Measurements from ENCODE around the gene ZNF439.
"Not testable (repeated sequence)": the region's sequence is repeated elsewhere in the genome, so short reads cannot be mapped to it uniquely, and the experiment has no call there.

Gene ZNF439

DNA sequence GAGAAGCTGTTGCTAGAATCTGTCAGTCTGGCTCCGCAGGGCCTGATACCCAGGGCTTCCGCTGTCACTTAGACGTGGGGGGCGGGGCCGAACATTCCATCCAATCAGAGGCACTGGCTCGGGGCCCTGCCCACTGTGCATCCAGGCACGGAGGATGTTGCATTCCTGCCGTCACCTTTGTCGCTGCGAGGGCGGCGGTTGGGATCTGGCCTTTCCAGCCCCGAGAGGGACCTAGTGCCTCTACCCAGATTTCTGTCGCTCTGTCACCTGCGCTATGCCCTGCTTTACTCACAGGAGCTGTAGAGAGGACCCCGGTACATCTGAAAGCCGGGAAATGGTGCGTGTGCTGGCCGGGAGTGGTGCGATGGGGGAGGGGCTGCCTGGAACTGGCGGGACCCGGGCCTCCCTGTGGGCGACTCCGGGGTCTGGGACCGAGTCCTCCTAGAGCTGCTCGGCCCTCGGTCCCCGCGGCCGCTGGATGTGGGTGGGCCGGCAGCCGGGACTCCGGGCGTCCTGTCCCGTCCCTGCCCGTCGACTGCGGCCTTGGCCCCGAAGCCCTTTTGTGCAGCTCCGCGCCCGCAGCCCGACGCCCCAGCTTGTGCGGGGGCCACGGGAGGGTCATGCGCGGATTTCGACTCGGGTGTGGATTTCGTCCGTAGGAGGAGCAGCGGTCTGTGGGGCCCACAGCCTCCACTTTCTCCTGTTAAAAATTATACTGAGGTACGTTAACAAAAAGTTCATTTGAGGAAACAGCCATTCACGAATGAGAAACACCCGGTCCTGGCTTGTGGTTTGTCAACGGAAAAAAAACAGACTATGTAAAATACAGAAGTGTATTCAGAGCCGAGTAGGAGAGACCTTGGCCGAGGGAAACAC lies at the start of gene ZNF439:
Gene ZNF439 (plus strand): TSS at position 133 of the 876 bp plus-strand sequence. CDS start 142 bp downstream, at position 275.
- peak; percentile 73 to 89 for DNase-seq

DNA sequence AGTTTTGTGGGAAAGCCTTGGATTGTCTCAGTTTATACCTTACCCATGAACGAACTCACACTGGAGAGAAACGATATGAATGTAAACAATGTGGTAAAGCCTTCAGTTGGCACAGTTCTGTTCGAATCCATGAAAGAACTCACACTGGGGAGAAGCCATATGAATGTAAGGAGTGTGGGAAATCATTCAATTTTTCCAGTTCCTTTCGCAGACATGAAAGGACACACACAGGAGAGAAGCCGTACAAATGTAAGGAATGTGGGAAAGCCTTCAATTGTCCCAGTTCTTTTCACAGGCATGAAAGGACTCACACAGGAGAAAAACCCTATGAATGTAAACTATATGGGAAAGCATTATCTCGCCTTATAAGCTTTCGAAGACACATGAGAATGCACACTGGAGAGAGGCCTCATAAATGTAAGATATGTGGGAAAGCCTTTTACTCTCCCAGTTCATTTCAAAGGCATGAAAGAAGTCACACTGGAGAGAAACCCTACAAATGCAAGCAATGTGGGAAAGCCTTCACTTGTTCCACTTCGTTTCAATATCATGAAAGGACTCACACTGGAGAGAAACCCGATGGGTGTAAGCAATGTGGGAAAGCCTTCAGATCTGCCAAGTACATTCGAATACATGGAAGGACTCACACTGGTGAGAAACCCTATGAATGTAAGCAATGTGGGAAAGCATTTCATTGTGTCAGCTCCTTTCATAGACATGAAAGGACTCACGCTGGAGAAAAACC lies 42.0 kb upstream of the ZNF439 start:
- no peak for DNase-seq

DNA sequence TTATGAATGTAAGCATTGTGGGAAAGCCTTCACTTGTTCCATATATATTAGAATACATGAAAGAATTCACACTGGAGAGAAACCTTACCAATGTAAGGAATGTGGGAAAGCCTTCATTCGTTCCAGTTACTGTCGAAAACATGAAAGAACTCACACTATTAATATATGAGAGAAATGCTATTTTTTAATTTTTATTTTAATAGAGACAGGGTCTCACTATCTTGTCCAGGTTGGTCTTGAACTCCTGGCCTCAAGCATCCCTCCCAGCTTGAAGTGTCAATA lies 41.5 kb upstream of the ZNF439 start:
- DNase-seq: no peak

DNA sequence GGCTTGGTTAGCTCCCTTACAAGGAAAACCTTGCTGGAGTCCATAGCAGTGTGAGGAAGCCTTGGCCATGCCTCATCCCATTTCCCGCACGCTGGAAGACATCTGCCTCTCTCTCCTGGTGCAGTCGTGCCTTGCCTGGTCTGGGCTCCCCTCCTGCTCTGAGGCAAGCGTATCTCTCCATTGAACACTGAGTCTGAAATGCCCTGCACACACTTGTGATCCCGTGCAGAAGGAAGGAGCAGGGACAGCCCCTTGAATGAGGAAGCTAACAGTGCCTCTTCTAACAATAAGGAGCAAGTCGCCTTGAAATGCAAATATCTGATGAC lies 34.9 kb upstream of the ZNF439 start:
- DNase-seq: no peak

DNA sequence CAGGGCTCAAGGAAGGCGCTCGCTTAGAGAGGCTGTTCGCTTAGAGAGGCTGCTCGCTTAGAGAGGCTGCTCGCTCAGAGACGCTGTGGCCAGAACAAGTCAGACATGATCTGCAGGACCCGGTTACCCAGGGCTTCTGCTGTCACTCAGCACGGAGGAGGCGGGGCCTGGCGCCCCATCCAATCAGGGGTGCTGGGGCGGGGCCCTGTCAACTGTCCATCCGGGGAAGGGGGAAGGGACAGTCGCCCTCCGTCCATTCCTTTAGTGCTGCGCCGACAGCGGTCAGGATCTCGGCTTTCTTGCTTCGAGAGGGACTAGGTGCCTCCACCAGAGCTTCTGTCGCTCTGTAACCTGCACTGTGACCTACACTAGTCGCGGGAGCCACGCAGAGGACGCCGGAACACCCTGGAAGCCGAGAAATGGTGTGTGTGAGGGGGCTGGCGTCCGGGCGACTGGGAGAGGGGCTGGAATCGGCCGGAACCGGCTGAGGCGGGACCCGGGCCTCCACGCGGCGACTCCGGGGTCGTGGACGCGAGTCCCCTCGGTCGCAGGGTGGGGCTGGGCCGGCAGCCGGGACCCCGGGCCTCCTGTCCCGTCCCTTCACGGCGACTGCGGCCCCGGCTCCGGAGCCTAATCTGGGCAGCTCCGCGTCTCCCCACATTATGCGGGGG lies 34.4 kb upstream of the ZNF439 start, which contains the start of gene ZNF440:
Gene ZNF440 (plus strand): TSS at position 245 of the 671 bp plus-strand sequence. CDS start 175 bp downstream, at position 420.
- peak; percentile 83 to 85 for DNase-seq

DNA sequence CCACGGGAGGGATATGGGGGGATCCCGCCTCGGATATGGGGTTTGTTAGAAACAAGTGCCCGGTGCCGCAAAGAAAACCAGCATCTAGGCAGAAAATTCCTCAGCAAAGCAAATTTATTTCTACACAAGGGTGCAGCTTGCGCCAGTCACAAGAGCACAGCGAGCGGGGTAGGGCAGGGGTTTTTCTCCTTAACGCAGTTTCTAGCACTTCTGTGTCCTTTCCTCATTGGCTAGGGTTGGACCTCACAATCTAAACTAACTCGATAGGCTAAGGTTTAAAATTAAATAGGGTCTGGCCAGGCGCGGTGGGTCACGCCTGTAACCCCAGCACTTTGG lies 33.9 kb upstream of the ZNF439 start:
- DNase-seq: no peak

DNA sequence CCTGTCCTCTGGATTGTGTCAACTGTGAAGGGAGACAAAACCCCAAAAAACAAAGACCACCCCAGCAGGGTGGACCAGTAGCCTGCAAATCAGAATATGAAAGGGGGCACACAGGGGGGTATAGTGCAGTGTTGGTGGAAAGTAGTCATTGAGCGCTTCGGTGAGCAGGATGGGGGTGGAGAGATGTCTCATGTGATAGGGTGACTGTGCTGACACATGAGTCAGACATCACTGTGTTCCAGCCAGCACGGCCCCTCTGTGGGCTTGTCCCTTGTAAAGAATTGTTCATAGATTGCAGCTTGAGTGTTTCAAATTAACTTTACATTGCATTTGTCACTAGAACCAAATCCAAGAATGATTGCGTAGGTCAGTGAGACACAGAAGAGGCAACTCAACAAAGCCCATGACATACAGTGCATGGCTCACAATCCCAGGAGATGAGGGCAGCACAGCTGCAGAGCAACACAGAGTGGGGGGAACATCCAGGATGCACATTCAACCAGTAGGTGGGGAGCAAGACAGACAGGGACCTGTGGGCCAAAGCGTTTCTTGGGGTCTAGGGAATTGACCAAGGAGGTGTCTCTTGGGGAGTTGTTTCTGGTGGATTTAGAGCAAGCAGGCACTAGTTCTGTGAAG lies 26.9 kb upstream of the ZNF439 start:
- DNase-seq: no peak

DNA sequence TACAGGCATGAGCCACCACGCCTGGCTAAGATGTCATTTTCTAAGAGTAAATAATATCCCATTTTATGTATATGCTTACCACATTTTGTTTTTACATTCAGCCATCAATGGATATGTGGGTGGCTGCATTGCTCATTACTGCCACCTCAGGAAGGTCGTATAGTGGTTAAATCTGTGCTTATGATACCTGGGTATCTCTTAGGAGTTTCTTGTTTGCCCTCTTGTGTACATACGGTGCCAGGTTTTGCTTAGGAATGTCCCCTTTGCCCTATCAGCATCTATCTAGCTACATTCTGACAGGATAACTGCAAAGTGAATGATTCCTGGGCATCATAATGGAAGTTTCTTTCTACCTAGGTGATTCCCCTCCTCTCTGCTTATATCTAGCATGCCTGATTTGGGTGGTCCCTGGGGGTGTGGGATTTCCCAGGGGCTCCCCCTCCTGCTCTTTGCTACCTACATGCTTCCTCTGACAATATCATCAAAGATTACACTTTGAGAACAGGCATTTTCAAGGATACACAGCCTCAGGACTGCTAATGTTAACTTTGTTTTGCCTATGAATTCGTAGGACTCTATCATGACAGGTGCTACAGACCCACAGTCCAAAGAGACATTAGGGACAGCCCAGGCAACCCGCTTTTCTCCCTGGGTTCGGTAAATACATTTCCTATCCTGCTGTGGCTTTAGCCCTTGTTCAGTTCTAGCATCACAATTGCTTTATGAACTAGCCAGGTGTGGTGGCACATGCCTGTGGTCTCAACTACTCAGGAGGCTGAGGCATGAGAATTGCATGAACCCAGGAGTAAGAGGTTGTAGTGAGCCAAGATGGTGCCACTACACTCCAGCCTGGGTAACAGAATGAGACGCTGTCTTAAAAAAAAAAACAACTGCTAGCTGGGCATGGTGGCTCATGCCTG lies 19.3 kb upstream of the ZNF439 start:
- DNase-seq: not testable (repeated sequence)

DNA sequence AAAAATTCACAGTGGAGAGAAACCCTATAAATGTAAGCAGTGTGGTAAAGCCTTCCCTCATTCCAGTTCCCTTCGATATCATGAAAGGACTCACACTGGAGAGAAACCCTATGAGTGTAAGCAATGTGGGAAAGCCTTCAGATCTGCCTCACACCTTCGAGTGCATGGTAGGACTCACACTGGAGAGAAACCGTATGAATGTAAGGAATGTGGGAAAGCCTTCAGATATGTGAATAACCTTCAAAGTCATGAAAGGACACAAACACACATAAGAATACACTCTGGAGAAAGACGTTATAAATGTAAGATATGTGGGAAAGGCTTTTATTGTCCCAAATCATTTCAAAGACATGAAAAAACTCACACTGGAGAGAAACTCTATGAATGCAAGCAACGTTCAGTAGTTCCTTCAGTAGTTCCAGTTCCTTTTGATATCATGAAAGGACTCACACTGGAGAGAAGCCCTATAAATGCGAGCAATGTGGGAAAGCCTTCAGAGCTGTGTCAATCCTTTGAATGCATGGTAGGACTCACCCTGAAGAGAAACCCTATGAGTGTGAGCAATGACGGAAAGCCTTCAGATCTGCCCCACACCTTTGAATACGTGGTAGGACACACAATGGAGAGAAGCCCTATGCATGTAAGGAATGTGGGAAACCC lies 16.1 kb upstream of the ZNF439 start:
- no peak for DNase-seq

DNA sequence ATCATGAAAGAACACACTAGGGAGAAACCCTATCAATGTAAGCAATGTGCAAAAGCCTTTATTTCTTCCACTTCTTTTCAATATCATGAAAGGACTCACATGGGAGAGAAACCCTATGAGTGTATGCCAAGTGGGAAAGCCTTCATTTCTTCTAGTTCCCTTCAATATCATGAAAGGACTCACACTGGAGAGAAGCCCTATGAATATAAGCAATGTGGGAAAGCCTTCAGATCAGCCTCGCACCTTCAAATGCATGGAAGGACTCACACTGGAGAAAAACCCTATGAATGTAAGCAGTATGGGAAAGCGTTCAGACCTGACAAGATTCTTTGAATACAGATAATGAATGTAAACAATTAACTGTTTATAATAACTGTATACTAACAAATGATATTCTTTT lies 15.0 kb upstream of the ZNF439 start:
- no peak for DNase-seq

DNA sequence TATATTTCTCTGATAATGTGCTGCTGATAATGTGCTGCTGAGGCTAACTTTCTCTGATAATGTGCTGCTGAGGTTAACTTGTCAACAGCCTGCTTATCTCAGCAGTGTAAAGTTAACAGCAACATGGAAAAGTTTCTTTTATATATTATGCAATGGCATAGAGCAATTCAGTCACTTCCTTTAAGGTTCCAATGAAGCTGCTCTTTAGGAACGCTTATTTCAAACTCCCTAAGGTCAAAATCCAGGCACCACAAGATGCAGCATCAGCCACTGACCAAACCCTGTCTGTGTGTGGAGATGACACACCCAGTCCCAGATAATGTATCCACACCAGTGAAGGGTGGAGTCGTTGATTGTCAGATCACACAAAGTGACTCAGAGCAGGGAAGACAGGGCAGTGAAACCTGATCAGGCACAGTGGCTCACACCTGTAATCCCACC lies 12.9 kb upstream of the ZNF439 start:
- not testable (repeated sequence) for DNase-seq

DNA sequence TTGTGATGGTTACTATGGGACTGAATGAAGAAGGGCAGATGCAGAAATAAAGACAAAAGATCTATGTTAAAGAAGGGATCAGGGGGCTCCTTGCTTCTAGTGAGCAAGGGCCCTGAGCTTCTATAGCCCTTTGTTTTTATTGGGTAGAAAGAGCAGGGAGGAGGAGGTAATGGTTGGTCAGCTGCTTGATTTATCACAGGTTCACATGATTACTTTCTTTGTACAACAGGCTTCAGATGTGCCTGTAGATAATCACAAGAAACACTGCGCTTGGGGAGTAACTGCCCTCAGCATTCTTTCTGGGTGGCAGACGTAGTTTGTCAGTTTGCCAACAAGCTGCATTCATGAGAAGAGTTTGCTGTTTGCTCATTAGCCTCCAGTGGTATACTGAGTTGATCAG lies 4.8 kb upstream of the ZNF439 start:
- no peak for DNase-seq

DNA sequence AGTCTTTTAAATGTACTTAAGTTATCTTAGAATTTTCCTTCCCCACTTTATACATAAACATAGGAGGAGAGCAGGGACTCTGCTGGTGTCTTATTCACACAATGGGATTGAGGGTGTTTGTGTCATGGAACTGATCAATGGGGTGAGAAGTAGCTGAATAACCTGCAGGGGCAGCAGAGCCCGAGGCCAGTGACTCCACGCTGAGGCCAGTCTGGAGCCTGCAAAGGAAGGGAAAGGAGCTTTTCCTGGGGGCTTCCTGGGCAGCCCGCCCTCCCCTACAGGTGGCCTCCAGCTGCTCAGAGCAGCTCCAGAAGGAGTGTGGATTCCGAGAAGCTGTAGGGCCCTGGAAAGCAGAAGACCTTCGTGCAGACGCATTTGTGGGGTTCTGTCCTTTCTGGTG lies 911 bp upstream of the ZNF439 start:
- not testable (repeated sequence) for DNase-seq

DNA sequence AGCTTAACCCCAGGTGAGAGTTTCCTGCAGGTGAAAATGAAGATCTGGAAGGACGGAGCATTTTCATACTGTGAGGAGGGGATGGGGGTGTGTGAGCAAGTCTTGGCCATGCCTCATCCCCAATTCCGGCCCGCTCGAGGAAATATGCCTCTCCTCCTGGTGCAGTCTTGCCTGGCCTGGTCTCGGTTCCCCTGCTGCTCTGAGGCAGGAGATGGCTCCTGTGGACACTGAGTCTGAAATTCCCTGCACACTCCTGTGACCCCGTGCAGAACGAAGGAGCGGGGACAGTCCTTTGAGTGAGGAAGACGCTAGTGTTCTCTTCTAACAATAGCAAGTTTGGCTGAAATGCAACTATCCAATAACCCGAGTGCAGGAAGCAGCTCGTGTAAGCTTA lies 329 bp upstream of the ZNF439 start:
- no peak for DNase-seq

DNA sequence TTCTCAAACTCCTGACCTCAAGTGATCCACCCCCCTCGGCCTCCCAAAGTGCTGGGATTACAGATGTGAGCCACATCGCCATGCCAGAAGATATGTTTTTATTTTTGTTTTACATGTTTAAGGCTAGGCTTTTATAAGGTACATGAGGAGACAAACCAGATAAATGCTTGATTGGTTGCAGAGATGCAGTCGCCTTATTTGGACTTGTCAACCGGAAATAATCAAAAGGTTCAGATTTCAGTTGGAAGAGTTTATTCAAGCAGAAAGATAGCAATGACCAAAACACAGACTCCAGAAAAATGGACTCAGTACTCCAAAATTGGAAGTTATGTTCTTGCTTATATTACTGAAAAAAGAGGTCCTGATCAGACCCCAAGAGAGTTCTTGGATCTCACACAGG lies 1.8 kb downstream of the ZNF439 start:
- DNase-seq: not testable (repeated sequence)

DNA sequence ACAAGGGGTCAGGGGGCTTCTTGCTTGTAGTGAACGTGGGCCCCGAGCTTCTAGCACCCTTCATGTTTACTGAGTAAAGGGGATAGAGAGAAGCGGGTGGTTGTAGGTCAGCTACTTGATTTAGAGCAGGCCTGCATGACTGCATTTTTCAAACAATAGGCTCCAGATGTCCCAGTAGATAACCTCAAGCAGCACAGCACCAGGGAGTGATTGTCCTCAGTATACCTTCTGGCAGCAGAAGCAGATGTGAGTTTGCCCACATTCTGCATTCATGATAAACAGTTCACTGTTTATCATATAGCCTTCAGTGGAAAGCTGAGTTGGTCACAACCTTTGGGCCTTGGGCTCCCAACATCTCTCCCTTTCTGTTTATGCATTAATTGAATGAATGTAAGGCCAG lies 4.8 kb downstream of the ZNF439 start:
- DNase-seq: no peak

DNA sequence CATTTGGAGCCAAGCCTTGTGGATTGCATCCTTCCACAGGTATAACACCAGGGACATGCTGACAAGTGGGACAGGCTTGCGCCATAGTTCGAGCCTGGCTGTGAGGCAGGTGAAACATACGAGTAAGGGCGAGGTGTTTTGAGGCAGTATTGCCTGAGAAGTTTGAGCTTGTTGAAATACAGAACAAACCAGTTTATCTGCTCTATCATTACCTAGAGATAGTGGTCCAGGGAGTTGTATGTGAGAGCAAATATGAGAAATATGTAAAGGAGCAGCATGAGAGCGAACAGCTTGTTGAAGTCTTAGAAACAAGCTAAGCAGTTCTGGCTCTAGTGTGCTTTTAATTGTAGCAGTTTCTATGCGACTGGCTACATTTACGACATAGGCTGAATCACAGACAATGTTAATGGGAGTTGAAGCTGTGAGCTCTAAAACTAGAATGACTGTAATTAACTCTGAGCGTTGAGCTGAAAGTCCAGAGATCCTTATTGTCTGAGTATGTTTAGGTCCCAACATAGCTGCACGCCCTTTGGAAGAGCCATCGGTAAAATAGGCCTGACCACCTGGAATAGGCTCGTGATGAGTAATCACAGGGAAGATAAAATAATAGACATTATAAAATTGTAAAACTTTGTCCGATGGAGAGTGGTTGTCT lies 8.2 kb downstream of the ZNF439 start:
- DNase-seq: no peak

DNA sequence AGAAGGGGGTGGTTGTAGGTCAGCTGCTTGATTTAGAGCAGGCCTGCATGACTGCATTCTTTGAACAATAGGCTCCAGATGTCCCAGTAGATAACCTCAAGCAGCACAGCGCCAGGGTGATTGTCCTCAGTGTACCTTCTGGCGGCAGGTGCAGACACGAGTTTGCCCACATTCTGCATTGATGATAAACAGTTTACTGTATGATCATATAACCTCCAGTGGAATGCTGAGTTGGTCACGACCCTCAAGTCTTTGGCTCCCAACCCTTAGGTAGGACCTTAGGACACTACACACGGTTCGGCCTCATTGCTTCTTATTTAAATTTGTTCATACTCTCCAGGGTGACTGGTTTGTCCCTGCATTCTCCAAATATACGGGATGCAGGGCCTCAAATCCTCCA lies 12.2 kb downstream of the ZNF439 start:
- no peak for DNase-seq

DNA sequence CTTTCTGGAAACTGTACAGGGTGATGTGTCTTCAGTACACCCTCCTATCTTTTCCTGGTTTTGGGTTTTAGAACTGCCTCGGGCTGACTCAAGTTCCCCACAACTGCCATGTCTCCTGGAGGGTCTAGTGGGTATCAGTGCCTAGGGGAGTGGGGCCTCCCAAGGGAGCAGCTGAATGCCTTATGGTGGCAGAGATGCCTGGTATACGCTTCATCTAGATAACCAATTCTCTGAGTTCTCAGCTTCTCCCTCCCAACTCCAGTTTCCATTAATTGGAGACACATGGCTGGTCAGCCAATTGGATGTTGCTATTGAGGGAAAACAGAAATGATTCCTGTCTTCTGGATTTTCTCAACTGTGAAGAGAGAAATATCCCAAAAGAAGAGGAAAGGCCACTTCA lies 12.8 kb downstream of the ZNF439 start:
- no peak for DNase-seq

DNA sequence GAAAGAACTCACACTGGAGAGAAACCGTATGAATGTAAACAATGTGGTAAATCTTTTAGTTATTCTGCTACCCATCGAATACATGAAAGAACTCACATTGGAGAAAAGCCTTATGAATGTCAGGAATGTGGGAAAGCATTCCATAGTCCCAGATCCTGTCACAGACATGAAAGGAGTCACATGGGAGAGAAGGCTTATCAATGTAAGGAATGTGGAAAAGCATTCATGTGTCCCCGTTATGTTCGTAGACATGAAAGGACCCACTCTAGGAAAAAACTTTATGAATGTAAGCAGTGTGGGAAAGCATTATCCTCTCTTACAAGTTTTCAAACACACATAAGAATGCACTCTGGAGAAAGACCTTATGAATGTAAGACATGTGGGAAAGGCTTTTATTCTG lies 19.2 kb downstream of the ZNF439 start:
- DNase-seq: not testable (repeated sequence)

DNA sequence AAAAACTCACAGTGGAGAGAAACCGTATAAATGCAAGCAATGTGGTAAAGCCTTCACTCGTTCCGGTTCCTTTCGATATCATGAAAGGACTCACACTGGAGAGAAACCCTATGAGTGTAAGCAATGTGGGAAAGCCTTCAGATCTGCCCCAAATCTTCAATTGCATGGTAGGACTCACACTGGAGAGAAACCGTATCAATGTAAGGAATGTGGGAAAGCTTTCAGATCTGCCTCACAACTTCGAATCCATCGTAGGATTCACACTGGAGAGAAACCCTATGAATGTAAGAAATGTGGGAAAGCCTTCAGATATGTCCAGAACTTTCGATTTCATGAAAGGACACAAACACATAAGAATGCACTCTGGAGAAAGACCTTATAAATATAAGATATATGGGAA lies 19.7 kb downstream of the ZNF439 start:
- no peak for DNase-seq

Measured in stimulated activated CD4-positive, alpha-beta T cell treated with anti-CD3 and anti-CD28 coated beads, Interleukin-2, amount 100 ng/mL, for 48 hours (primary cell).